K562 (cell line): ENCODE measurements around the gene LRRC26.

Experiments
- IFI16 ChIP-seq: fragments of 250-450 bp; sonication (Bioruptor Pico); IDR thresholded peaks from 2 replicates; pipeline ENCODE4 v2.1.2; 2022; ENCODE audit warnings: mild to moderate bottlenecking, inconsistent platforms
- NR4A1 ChIP-seq, 2 experiments: fragments of 250-450 bp in 1 of 2; fragments of 450-650 bp in 1 of 2; sonication (Bioruptor Pico) in 1 of 2; IDR thresholded peaks; 2 replicates each; pipeline versions ENCODE4 v1.4.0 to v1.6.1; 2016 to 2020; ENCODE audit warnings: mild to moderate bottlenecking in 2 of 2, missing compliant biosample characterization in 1 of 2, missing genetic modification characterization in 1 of 2, moderate library complexity in 1 of 2
- POLR2AphosphoS5 ChIP-seq: IDR thresholded peaks from 2 replicates; pipeline ENCODE4 v1.6.1; 2011; ENCODE audit warnings: mild to moderate bottlenecking, low read depth, low read length, moderate library complexity; ENCODE audit not compliant: control insufficient read depth, insufficient read depth
- ZNF274 ChIP-seq: IDR thresholded peaks from 2 replicates; pipeline ENCODE4 v1.6.1; 2011; ENCODE audit warnings: low read depth, mild to moderate bottlenecking, low read length, moderate library complexity, borderline replicate concordance
- ZNF644 ChIP-seq: fragments of 200-800 bp; sonication (Bioruptor generic); IDR thresholded peaks from 2 replicates; pipeline ENCODE4 v1.6.1; 2016; ENCODE audit warnings: low read depth, missing genetic modification characterization, missing compliant biosample characterization

DNA sequence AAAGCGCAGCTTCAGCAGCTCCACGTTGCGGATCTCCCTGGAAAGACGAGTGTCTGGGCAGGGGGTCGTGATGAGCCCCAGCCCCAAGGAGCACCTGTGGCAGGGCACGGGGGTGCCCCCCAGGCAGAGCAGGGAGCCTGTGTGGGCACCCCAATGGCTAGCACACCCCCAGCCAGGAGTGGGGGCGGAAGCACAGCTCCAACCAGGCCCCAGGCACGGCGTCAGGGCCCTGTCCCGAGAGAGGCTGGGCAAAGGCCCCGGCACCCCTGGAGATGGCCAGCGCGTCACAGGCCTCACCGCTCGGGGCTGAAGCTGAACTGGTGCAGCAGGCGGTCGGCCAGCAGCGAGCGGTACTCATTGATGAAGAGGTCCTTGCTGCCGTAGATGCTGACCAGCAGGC is 10.6 kb upstream of the LRRC26 start:
- no peak for TF ChIP-seq ZNF274
- TF ChIP-seq NR4A1 (CRISPR knock-in tag; IDR thresholded peaks at IDR 0.05): no peak
- no peak for TF ChIP-seq NR4A1 (tag; IDR thresholded peaks at IDR 0.05)
- no peak for TF ChIP-seq IFI16 (CRISPR knock-in tag)
- TF ChIP-seq ZNF644 (tag): no peak
- TF ChIP-seq POLR2AphosphoS5: no peak
